Fibroblast of peridontal ligament (primary cell): ENCODE data around the gene DNAJC7.
"Not testable (repeated sequence)": the region's sequence is repeated elsewhere in the genome, so short reads cannot be mapped to it uniquely, and the experiment has no call there.

Source experiments
- DNase-seq: peaks from one replicate; pipeline ENCODE4 v3.0.0-alpha.2; 2010; ENCODE audit errors: extremely low read depth

Gene DNAJC7

GRCh38 chr17:41957031-41957868 is 60.0 kb downstream of the DNAJC7 start:
- DNase-seq = no peak

DNA sequence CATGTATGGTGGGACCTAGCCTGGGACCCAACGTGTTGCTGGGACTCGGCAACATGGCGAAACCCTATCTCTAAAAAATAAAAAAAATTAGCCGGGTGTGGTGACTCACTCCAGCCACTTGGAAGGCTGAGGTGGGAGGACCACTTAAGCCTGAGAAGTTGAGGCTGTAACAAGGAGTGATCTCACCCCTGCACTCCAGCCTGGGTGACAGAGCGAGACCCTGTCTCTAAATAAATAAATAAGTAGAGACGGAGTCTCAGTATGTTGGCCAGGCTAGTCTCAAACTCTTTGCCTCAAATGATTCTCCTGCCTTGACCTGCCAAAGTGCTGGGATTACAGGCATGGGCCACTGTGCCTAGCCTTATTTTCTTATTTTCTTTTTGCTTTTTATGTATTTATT is 60.7 kb downstream of the DNAJC7 start:
- no peak for DNase-seq

DNA sequence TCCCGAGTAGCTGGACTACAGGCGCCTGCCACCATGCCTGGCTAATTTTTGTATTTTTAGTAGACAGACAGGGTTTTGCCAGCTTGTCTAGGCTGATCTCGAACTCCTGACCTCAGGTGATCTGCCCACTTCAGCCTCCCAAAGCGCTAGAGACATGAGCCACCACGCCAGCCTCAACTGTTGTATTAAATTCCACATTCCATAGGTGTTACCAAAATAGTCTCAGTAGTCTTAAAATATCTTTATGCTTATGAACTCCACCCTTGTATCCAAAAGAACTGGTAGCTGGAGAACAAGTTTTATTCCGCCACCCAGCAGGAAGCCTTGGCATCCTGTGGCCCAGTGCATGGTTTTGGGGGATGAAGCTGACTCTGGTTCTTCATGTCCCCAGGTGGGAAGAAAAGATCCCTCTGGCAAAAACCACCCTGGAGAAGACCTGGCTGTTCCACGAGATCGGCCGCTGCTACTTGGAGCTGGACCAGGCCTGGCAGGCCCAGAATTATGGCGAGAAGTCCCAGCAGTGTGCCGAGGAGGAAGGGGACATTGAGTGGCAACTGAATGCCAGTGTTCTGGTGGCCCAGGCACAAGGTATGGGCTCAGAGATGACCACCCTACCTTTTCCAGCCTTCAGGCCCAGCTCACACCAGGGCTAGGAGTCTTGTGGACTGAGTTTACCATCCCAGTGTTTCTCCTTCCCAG is 68.3 kb downstream of the DNAJC7 start:
- no peak for DNase-seq

- DNase-seq = no peak
These were observed 72.3 kb downstream of the DNAJC7 start for GRCh38 chr17:41944943-41945342.

- no peak for DNase-seq
These were observed 73.7 kb downstream of the DNAJC7 start for GRCh38 chr17:41943492-41943891.

DNA sequence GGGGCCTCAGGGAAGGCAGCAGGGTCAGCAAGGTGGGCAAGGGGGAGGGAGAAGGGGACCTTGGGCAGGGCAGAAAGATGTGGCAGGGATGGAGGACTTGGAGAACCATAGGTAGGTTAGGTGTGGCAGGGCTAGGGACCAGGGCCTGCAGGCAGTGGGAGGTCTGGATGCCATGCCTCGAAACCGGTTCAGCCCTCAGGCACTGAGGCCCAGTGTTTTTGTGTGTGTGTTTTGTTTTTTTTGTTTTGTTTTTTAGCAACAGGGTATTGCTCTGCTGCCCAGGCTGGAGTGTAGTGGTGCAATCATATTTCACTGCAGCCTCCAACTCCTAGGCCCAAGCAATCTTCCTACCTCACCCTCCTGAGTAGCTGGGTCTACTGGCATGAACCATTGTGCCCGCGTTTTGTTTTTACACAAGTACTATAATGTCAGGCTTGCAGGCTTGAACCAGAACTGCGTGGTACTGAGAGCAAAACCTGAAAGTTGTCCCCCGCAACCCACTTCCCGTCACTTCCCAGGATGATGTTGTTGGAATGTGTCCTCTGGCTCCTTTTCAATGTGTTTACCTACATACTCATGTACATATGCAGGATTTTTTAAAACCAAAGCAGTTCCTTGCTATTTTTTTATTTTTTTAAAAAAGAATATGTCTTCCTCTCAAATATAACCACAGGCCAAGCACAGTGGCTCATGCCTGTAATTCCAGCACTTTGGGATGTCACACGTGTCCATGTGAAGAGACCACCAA is 74.4 kb downstream of the DNAJC7 start:
- no peak for DNase-seq

- DNase-seq = no peak
These were observed 76.1 kb downstream of the DNAJC7 start for GRCh38 chr17:41941168-41941567.

- DNase-seq = no peak
These were observed 77.5 kb downstream of the DNAJC7 start for GRCh38 chr17:41939693-41940090.

DNA sequence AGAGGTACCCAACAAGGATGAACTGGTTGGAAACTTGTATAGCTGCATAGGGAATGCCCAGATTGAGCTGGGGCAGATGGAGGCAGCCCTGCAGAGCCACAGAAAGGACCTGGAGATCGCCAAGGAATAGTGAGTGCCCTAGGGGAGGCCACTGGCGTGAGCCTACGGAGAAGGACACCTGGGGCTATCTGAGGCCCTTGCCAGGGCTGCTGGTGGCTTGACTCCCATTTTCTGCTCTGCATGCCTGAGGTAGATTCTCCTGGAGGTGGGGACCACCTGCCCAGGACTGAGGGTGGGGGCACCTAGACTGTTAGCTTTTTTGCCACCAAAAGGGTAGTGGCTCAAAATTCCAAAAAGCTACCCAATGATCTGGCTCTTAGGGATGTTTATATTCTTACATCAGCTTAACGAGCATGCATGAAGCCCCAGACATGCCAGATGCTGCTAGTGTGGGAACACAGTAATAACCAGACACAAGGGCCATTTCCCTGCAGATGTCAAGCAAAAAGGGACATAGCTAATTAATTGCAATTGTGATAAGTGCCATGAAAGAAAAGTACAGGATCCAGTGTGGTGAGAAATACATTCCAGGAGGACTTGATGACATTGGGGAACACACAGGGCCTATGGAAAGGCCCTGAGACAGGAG is 78.1 kb downstream of the DNAJC7 start:
- DNase-seq = no peak

- no peak for DNase-seq
These were observed 79.0 kb downstream of the DNAJC7 start for GRCh38 chr17:41937970-41938954.

DNA sequence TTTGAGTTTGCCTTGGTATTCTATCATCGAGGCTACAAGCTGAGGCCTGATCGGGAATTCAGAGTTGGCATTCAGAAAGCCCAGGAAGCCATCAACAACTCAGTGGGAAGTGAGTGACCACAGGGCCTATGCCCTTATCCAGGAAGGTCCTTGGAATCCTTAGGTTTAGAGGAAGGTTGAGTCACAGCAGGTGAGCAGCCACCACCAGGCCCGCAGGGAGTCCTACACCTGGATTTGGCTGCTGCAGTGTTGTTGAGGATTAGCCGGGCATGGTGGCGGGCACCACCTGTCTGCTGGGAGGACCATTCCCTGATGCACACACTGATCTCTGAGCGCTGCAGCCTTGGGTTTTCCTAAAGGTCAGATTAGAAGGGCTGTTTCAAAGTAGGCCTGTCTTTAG is 81.6 kb downstream of the DNAJC7 start:
- no peak for DNase-seq

- no peak for DNase-seq
These were observed 84.3 kb downstream of the DNAJC7 start for GRCh38 chr17:41932816-41933389.

DNA sequence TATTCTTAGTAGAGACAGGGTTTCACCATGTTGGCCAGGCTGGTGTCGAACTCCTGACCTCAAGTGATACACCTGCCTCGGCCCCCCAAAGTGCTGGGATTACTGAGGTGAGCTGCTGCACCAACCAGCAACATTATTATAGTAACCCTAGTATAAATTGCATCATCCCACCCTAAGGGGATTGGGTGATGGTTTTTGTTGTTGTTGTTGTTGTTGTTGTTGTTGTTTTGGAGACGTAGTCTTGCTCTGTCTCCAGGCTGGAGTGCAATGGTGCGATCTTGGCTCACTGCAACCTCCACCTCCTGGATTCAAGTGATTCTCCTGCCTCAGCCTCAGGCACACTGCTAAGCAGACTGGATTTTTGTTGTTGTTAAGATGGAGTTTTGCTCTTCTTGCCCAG is 85.5 kb downstream of the DNAJC7 start:
- DNase-seq = not testable (repeated sequence)

- not testable (repeated sequence) for DNase-seq
These were observed 86.4 kb downstream of the DNAJC7 start for GRCh38 chr17:41930833-41931156.

GRCh38 chr17:41930009-41930832 is 87.0 kb downstream of the DNAJC7 start, which contains the start of gene ODAD4:
ODAD4 (plus strand) TSS chr17:41930617; CDS start chr17:41930724, 107 bp downstream.
- DNase-seq = peak; percentile 97

DNA sequence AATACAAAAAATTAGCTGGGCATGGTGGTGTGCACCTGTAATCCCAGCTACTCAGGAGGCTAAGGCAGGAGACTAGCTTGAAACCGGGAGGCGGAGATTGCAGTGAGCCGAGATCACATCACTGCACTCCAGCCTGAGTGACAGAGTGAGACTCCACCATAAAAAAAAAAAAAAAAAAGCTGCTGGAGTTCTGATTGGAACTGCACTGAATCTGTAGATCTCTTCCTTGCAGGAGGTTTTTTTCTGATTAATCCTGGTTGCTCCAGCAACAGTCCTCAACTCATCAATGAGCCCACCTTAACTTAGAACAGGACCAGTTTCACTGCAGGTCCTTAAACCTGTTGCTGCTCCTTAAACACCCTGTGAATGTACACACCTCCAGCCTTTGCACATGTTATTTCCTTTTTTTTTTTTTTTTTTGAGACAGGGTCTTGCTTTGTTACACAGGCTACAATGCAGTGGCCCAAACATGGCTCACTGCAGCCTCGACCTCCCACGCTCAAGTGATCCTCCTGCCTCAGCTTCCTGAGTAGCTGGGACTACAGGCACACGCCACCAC is 88.5 kb downstream of the DNAJC7 start:
- no peak for DNase-seq
